Muscle of leg (tissue), 11 donors: ENCODE measurements around the gene RCC1. TPM values are rescaled to one million over a fixed set of nuclear protein-coding genes. Genes with fewer than 3 reads are reported as not detected.
"Not testable (repeated sequence)": the region's sequence is repeated elsewhere in the genome, so short reads cannot be mapped to it uniquely, and the experiment has no call there.

Experiments
- DNase-seq: peaks from one replicate; pipeline ENCODE4 v3.0.0; 2013
- H3K27ac ChIP-seq: one replicate; pipeline ENCODE4 v1.5.1; 2013; ENCODE audit warnings: mild to moderate bottlenecking, low read length, control low read depth
- H3K27me3 ChIP-seq: one replicate; pipeline ENCODE4 v1.6.1; 2013; ENCODE audit warnings: low read length; ENCODE audit not compliant: control insufficient read depth, insufficient read depth
- H3K36me3 ChIP-seq: one replicate; pipeline ENCODE4 v1.6.1; 2013; ENCODE audit warnings: low read length; ENCODE audit not compliant: control insufficient read depth, insufficient read depth
- H3K4me1 ChIP-seq: one replicate; pipeline ENCODE4 v1.6.1; 2013; ENCODE audit warnings: low read length; ENCODE audit not compliant: control insufficient read depth, insufficient read depth
- H3K4me3 ChIP-seq: one replicate; pipeline ENCODE4 v1.5.1; 2013; ENCODE audit warnings: low read length, control low read depth
- H3K9me3 ChIP-seq: replicated peaks from 2 replicates; pipeline ENCODE4 v1.6.1; 2013; ENCODE audit warnings: low read depth, low read length; ENCODE audit not compliant: control insufficient read depth
- WGBS: methylation state at CpG from one replicate; pipeline ENCODE4 v1.1.5; 2013; ENCODE audit warnings: missing lambda C conversion rate; ENCODE audit not compliant: insufficient coverage; 5-methylcytosine and 5-hydroxymethylcytosine counted together
- polyA plus RNA-seq, 8 donors: library from polyadenylated mRNA; unstranded; fragments of 120-200 nt; gene quantifications; one replicate each; pipeline versions ENCODE4 v1.2.1 to v1.2.3, GENCODE V29; 2013; ENCODE audit warnings: inconsistent platforms in 1 of 8, low replicate concordance in 1 of 8; ENCODE audit not compliant: insufficient read length in 8 of 8, insufficient read depth in 1 of 8
- total RNA-seq: library from RNA; stranded (reverse); fragments of 120-200 nt; gene quantifications from one replicate; pipeline ENCODE4 v1.2.4, GENCODE V29; 2013

The RCC1 gene
- total and polyA plus RNA-seq, 9 donors, result 16.7 to 38.3 (median 28.3) TPM

DNA sequence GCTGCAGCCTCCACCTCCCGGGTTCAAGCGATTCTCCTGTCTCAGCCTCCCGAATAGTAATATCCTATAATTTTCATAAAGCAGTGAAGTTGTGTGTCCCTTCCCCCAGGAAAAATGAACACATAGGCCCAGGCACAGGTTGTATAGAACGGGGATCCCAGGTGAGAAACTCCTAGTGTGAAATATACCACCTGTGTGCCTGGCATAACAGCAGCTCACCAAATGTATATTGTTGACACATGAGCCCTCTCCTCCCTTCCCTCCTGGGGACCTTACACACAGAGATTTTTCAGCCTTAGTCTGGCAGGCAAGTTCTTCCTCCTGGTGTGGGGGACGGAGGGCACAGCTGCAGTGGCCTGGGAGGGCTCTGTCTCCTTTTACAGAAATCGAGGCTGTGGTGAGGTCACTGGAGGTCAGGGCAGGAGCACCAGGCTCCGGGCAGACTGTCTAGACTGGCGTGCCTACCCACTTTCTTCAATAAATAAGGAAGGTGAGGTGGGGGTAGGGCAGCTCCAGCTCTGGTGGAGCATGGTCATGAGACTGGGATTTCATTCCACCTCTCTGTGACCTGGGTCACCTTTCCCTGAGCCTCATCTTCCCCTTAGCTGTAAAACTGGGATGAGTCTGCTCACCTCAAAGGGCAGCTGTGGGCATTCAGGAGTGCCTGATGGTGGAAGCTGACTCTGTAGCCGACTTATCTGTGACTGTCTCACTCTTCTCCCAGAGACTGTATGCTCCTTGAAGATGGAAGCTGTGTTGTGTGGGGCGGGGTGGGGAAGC, 14.3 kb downstream of the RCC1 start:
- Histone ChIP-seq H3K27ac (no peak overlapping the region), H3K4me3 (no peak overlapping the region), H3K27me3 (no peaks in the 10 kb centered on the region), H3K4me1 (peaks cover 15% of the 10 kb centered on the region), H3K9me3 (no peaks in the 10 kb centered on the region), H3K36me3 (peaks cover 19% of the 10 kb centered on the region)
- WGBS, result 0% methylated on average over 1 of the region's 10 CpGs
- DNase-seq, result no peak

DNA sequence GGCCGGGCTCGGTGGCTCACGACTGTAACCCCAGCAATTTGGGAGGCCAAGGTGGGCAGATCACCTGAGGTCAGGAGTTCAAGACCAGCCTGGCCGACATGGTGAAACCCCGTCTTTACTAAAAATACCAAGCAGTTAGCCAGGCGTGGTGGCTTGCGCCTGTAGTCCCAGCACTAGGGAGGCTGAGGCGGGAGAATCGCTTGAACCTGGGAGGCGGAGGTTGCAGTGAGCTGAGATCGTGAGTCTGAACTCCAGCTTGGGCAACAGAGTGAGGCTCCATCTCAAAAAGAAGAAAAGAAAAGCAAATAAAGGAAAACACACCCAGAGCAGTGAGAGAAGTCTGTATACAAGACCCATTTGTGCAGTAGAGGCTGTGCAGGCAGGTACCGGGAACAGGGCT, 15.0 kb downstream of the RCC1 start:
- WGBS, result 86% methylated on average over 10 of the region's 12 CpGs
- DNase-seq, H3K4me3 ChIP-seq, H3K9me3 ChIP-seq, H3K27ac ChIP-seq, H3K27me3 ChIP-seq: not testable (repeated sequence)
- peaks cover 15% of the 10 kb centered on the region for H3K4me1 ChIP-seq
- H3K36me3 ChIP-seq, result peaks cover 19% of the 10 kb centered on the region

GRCh38 chr1:28521502-28522164, 15.8 kb downstream of the RCC1 start:
- 78% methylated on average over 3 of the region's 6 CpGs for WGBS
- Histone ChIP-seq H3K9me3 (no peaks in the 10 kb centered on the region), H3K27ac (no peak overlapping the region), H3K36me3 (peaks cover 19% of the 10 kb centered on the region), H3K4me1 (peaks cover 15% of the 10 kb centered on the region), H3K27me3 (no peaks in the 10 kb centered on the region), H3K4me3 (no peak overlapping the region)
- DNase-seq, result no peak

DNA sequence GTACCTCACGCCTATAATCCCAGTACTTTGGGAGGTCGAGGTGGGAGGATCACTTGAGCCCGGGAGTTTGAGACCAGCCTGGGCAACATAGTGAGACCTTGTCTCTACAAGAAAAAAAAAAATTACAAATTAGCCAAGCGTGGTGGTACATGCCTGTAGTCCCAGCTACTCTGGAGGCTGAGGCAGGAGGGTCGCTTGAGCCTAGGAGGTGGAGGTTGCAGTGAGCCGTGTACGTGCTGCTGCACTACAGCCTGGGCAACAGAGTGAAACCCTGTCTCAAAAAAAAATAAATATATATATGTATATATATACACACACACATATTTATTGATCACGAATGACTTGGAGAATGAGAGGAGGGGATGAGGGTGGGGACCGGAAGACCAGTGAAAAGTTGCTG, 16.7 kb downstream of the RCC1 start:
- Histone ChIP-seq H3K4me1 (peaks cover 12% of the 10 kb centered on the region), H3K36me3 (peaks cover 22% of the 10 kb centered on the region)
- H3K9me3 ChIP-seq, H3K27ac ChIP-seq, H3K4me3 ChIP-seq, DNase-seq, H3K27me3 ChIP-seq: not testable (repeated sequence)
- 100% methylated on average over 1 of the region's 9 CpGs for WGBS

DNA sequence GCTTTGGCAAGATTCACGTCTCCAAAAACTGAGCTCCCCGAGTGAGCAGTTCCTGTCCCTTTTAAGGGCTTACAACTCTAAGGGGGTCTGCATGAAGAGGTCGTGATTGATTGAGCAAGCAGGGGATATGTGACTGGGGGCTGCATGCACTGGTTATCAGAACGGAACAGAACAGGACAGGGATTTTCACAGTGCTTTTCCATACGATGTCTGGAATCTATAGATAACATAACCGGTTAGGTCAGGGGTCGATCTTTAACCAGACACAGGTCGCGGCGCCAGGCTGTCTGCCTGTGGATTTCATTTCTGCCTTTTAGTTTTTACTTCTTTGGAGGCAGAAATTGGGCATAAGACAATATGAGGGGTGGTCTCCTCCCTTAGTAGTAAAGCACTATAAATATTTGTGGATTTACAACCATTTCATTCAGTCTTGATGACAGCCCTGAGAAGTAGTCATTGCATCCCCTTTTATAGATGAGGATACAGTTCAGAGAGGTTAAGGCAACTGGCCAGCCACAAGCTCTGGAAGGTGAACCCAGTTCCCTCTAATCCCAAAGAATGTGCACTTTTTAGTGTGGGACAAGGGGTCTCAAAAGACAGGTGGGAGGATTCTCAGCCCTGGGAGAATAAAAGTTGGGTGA, 19.3 kb downstream of the RCC1 start:
- not testable (repeated sequence) for H3K4me1 ChIP-seq, H3K9me3 ChIP-seq, H3K4me3 ChIP-seq, DNase-seq, H3K27ac ChIP-seq, H3K27me3 ChIP-seq
- peaks cover 24% of the 10 kb centered on the region for H3K36me3 ChIP-seq
- 52% methylated on average over 3 of the region's 10 CpGs for WGBS

DNA sequence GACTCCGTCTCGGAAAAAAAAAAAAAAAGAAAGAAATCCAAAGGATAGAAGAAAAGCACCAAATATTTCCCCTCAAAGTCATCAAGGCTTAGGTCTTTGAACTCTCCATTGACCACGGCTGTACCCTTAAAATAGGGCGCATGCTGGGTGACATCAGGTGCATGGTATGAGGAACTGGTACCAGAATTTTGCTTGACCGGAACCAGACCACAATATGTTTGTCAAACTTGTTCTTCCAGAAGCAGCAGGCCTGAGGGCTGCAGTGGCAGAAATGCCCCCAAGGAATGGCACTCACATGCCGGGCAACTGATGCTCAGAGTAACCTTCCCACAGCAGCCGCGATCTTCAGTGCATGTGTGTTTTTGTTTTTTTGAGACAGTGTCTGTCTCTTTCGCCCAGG, 21.0 kb downstream of the RCC1 start:
- Histone ChIP-seq H3K27me3 (no peaks in the 10 kb centered on the region), H3K9me3 (no peaks in the 10 kb centered on the region), H3K27ac (no peak overlapping the region), H3K4me1 (no peaks in the 10 kb centered on the region), H3K36me3 (peaks cover 28% of the 10 kb centered on the region), H3K4me3 (no peak overlapping the region)
- 100% methylated on average over 2 of the region's 9 CpGs for WGBS
- no peak for DNase-seq

- Histone ChIP-seq H3K4me1 (no peaks in the 10 kb centered on the region), H3K36me3 (peaks cover 35% of the 10 kb centered on the region), H3K4me3 (no peak overlapping the region), H3K27ac (no peak overlapping the region), H3K27me3 (no peaks in the 10 kb centered on the region), H3K9me3 (no peaks in the 10 kb centered on the region)
- no peak for DNase-seq
- 96% methylated on average over 23 of the region's 31 CpGs for WGBS
These were observed 24.6 kb downstream of the RCC1 start for GRCh38 chr1:28530456-28530855.

DNA sequence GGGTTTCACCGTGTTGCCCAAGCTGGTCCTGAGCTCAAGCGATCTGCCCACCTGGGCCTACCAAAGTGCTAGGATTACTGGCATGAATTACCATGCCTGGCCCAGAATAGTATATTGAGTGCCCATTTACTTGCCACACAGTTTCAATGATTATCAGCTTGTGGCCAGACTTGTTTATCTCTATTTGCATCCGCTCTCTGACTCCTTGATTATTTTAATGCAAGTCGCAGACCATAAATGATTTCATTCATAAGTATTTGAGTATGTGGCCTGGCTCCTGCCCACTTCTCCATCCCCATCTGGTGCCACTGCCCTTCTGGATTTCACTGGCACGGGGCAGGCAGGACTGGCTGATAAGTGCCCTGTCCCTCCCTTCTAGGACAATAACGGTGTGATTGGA, 28.8 kb downstream of the RCC1 start:
- Histone ChIP-seq H3K36me3 (peaks cover 62% of the 10 kb centered on the region), H3K4me1 (peaks cover 14% of the 10 kb centered on the region), H3K27ac (no peak overlapping the region), H3K9me3 (no peaks in the 10 kb centered on the region), H3K27me3 (no peaks in the 10 kb centered on the region), H3K4me3 (no peak overlapping the region)
- DNase-seq, result no peak
- WGBS, result 93% methylated on average over 2 of the region's 6 CpGs

GRCh38 chr1:28535180-28535579, 29.3 kb downstream of the RCC1 start:
- peaks cover 57% of the 10 kb centered on the region for H3K36me3 ChIP-seq
- no peaks in the 10 kb centered on the region for H3K9me3 ChIP-seq
- no peak overlapping the region for H3K27ac ChIP-seq
- 88% methylated on average over 6 of the region's 6 CpGs for WGBS
- peaks cover 14% of the 10 kb centered on the region for H3K4me1 ChIP-seq
- H3K27me3 ChIP-seq, result no peaks in the 10 kb centered on the region
- DNase-seq, result no peak
- H3K4me3 ChIP-seq, result no peak overlapping the region

DNA sequence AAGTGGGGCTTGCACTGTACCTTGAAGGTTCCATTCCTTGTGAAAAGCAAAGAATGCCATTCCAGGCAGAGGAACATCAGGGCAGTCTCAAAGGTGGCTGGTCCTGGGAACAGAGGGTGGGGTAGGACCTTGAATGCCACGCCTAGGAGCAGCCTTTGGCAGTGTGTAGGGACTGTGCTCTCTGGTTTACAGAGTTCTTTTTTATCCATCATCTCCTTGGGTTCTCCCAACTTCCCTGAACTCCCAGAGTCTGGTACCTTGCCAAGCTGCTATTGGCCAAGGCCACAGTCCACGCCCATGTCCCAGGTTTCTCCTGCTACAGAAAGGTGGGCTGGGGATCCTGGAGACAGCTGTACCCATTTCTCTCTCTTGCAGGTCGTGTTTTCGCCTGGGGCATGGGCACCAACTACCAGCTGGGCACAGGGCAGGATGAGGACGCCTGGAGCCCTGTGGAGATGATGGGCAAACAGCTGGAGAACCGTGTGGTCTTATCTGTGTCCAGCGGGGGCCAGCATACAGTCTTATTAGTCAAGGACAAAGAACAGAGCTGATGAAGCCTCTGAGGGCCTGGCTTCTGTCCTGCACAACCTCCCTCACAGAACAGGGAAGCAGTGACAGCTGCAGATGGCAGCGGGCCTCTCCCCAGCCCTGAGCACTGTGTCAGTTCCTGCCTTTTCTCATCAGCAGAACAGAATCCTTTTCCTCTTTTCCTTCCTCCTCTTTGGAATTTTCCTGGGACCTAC, 31.8 kb downstream of the RCC1 start:
- Histone ChIP-seq H3K4me1 (peaks cover 14% of the 10 kb centered on the region), H3K4me3 (no peak overlapping the region), H3K36me3 (peaks cover 39% of the 10 kb centered on the region), H3K27ac (peak overlapping the region; percentile 74), H3K27me3 (no peaks in the 10 kb centered on the region), H3K9me3 (no peaks in the 10 kb centered on the region)
- WGBS, result 81% methylated on average over 6 of the region's 8 CpGs
- DNase-seq, result peak; percentile 41
